GM12875 (cell line): Measurements from ENCODE around the gene PSMG4.

ENCODE experiments used
- H3K4me3 ChIP-seq: one replicate; pipeline ENCODE4 v1.5.1; 2011; ENCODE audit warnings: low read depth, low read length, control low read depth
- CTCF ChIP-seq: IDR thresholded peaks from 2 replicates; pipeline ENCODE4 v1.5.1; 2011; ENCODE audit warnings: low read depth, mild to moderate bottlenecking, control low read depth, inconsistent platforms, low read length, moderate library complexity, borderline replicate concordance; ENCODE audit not compliant: insufficient read depth

The PSMG4 gene

DNA sequence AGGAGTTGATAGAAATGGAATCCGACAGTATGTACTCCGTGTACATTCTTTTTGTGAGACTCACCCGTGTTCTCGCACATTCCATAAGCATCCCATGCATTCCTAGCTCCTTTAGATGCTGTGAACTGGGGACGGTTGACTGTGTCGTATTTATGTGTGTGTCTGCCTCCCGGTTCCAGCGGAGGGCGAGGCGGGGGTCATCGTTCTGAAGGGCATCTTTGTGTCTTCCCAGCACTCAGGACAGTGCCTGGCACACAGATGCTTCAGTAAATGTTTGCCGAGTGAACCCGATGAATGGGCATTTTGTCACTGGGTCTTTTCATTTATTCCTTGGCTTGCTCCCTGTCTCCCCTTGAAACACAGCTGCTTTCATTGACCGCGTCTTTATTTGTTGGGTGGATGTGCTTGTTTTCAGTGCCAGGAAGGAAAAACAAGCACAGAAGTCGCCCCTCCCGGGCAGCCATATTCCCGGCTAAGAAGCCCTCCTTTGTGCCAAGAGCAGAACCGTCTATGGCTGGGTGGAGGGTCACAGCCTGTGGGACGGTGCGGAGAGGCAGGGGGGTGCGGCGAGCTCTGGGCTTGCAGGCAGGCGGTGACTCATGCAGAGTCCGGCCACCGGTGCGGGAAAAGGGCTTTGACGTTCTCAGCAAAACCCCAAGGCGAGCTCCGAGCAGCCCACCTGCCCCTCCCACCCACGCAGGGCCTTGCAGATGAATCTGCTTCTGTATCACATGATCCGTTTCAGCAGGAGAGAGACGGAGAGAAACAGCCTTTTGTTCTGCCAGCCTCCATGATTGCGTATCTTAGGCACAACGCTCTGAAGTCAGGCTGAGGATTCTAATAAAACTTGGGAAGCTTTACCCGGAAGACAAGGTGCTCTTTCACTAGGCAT lies 11.2 kb upstream of the PSMG4 start:
- no peak overlapping the region for H3K4me3 ChIP-seq
- no peak for TF ChIP-seq CTCF

GRCh38 chr6:3249821-3250220 lies 8.9 kb upstream of the PSMG4 start:
- TF ChIP-seq CTCF = no peak
- no peak overlapping the region for H3K4me3 ChIP-seq

GRCh38 chr6:3250231-3250675 lies 8.5 kb upstream of the PSMG4 start:
- no peak for TF ChIP-seq CTCF
- no peak overlapping the region for H3K4me3 ChIP-seq

- TF ChIP-seq CTCF = peak; percentile 90
- no peak overlapping the region for H3K4me3 ChIP-seq
These were observed 7.1 kb upstream of the PSMG4 start for GRCh38 chr6:3251462-3252314.

DNA sequence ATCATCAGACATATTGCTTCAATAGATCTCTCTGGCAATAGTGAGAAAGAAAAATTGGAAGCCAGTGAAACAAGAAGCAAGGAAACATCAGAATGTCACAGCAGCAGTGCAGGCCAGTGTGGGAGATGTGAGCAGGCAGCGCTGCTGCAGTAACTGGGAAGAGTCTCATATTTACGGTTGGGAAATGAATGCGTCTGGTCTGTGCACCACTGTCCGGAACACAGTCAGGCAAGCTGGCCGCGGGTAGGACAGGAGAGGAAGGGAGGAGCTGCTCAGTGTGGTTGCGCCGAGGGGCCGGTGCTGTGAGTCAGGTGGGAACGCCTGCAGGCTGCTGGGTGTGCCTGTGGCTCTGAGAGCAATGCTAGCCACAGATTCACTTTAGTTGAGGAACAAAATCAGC lies 6.4 kb upstream of the PSMG4 start:
- TF ChIP-seq CTCF = no peak
- no peak overlapping the region for H3K4me3 ChIP-seq

DNA sequence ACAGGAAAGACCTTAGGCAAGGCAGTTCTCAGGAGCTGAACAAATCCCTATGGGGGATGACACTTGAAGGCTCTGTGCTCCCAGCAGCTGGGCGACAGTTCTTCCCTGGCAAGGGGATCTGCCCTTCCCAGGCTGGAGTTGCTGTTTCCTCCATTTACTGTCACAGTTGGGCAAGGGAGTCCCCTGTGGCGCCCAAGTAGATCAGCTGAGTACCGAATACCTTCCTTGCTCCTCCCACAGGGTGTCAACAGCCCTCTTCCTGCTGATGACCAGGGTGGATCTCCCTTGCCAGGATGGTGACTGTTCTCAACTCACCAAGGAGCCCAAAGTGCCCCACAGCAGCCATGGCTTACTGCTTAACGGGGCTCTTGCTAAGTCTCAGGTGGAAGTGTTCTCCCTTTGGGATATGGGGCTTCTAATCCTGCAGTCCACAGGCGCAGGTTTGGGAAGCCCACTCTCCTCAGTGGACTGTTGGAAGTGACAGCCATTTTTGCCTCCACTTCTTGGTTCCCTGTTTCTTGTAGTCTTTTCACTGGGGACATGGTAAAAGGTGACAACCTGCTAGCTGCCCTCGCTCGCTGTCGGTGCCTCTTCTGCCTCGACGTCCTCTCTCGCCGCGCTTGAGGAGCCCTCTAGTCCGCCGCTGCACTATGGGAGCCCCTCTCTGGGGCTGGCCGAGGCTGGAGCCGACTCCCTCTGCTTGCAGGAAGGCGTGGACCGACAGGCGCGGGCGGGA lies 5.7 kb upstream of the PSMG4 start:
- no peak overlapping the region for H3K4me3 ChIP-seq
- no peak for TF ChIP-seq CTCF
